Activated naive CD4-positive, alpha-beta T cell treated with Interleukin-2 at 50 U/mL for 16 hours (primary cell): ENCODE data around the gene PRMT1.

ENCODE experiments used
- DNase-seq: peaks from one replicate; pipeline ENCODE4 v3.0.0-alpha.2; 2020

Gene PRMT1

DNA sequence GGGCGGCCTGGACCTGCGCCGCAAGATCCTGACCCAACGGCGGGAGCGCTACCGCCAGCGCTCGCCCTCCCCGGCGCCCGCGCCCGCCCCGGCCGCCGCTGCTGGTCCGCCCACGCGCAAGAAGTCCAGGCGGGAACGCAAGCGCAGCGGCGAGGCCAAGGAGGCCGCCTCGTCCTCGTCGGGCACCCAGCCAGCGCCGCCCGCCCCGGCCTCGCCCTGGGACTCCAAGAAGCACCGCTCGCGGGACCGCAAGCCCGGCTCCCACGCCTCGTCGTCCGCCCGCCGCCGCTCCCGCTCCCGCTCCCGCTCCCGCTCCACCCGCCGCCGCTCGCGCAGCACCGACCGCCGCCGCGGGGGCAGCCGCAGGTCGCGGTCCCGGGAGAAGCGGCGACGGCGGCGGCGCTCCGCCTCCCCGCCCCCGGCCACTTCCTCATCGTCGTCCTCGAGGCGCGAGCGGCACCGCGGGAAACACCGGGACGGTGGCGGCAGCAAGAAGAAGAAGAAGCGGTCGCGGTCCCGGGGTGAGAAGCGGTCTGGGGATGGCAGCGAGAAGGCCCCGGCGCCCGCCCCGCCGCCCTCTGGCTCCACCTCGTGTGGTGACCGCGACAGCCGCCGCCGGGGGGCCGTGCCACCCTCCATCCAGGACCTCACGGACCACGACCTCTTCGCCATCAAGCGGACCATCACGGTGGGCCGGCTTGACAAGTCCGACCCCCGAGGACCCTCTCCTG, 25.1 kb upstream of the PRMT1 start:
- DNase-seq: no peak

DNA sequence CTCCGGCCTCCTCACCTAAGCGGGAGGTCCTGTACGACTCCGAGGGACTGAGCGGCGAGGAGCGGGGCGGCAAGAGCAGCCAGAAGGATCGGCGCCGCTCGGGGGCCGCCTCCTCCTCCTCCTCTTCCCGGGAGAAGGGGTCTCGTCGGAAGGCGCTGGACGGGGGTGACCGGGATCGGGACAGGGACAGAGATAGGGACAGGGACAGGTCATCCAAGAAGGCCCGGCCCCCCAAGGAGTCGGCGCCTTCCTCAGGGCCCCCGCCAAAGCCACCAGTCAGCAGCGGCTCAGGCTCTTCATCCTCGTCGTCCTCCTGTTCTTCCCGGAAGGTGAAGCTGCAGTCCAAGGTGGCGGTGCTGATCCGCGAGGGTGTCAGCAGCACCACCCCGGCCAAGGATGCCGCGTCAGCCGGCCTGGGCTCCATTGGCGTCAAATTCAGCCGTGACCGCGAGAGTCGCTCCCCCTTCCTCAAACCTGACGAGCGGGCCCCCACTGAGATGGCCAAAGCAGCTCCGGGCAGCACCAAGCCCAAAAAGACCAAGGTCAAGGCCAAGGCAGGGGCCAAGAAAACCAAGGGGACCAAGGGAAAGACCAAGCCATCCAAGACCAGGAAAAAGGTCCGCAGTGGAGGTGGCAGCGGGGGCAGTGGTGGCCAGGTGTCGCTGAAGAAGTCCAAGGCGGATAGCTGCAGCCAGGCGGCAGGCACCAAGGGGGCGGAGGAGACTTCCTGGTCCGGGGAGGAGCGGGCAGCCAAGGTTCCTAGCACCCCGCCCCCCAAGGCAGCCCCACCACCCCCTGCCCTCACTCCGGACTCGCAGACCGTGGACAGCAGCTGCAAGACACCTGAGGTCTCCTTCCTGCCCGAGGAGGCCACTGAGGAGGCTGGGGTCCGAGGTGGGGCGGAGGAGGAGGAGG, 24.3 kb upstream of the PRMT1 start:
- no peak for DNase-seq

DNA sequence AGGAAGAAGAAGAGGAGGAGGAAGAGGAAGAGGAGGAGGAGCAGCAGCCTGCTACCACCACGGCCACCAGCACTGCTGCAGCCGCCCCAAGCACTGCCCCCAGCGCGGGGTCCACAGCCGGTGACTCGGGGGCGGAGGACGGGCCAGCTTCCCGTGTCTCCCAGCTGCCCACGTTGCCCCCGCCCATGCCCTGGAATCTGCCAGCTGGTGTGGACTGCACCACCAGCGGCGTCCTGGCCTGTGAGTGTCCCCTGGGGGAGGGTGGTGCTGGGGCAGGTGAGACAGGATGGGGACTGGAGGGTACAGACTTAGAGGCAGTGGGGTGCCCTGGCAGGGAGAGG, 23.6 kb upstream of the PRMT1 start:
- no peak for DNase-seq

DNA sequence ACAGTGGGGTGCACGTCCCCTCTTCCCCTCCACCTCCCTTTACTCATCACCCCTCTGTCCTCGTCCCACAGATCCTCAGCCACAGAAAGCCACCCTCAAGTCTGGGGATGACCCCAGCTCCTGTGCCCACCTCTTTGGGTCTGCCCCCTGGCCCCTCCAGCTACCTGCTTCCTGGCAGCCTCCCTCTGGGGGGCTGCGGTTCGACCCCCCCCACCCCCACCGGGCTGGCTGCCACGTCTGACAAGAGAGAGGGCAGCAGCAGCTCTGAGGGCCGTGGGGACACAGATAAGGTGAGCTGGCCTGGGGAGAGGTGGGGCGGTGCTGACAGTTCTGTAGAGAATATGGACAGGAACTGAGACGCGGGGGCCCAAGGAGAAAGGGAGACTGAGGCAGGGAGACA, 22.5 kb upstream of the PRMT1 start:
- DNase-seq: no peak

DNA sequence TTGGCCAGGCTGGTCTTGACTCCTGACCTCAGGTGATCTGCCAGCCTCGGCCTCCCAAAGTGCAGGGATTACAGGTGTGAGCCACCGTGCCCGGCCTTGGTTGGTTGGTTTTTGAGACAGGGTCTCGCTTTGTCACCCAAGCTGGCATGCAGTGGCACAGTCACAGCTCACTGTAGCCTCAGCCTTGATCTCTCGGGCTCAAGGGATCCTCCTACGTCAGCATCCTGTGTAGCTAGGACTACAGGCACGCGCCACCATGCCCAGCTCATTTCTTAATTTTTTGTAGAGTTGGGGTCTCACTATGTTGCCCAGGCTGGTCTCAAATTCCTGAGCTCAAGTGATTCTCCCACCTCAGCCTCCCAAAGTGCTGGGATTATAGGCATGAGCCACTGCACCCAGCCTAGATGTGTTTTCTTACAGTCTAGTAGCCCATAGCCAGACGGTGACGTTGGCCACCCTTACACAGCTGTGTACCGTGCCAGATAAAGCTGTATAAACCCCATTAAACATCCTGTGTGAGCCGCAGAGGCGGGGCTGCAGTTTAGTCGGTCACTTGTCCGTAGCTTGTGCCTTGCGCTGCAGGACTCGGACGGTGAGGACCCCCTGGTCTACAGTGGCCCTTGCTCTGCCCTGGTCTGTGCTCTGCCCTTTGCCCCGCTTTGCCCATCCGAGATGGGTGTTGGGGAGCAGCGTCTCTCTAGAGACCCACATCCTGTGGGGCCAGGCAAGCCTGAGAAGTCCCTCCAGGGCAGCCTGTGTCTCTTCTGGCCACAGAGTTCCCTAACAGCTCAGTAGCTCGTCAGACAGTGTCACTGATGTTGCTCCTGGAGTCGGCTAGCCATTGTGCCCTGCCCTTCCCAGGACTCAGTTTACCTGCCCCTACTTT, 21.3 kb upstream of the PRMT1 start:
- no peak for DNase-seq

DNA sequence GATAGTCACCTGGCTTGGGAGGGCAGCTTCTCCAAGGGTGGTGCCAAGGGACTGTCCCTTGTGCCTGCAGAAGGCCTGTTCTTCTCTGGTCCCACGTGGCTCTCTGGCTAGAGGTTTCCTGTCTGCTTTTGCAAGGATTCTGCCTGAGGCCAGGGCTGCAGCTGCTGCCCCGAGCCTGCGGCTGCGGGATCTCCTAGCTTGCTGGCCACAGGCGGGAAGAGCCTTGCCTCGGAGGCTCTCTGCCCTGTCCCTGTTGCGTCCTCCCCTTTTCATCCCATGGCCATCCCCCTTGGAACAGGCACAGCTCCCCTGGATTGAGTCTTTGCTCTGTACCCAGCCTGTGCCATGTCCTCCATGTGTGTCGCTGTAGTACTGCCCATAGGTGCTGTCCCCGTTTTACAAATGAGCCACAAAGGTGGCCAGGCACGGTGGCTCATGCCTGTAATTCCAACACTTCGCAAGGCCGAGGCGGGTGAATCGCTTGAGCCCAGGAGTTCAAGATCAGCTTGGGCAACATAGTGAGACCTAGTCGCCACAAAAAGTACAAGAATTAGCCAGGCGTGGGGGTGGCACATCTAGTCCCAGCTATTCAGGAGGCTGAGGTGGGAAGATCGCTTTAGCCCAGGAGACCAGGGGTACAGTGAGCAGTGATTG, 20.5 kb upstream of the PRMT1 start:
- DNase-seq: no peak

DNA sequence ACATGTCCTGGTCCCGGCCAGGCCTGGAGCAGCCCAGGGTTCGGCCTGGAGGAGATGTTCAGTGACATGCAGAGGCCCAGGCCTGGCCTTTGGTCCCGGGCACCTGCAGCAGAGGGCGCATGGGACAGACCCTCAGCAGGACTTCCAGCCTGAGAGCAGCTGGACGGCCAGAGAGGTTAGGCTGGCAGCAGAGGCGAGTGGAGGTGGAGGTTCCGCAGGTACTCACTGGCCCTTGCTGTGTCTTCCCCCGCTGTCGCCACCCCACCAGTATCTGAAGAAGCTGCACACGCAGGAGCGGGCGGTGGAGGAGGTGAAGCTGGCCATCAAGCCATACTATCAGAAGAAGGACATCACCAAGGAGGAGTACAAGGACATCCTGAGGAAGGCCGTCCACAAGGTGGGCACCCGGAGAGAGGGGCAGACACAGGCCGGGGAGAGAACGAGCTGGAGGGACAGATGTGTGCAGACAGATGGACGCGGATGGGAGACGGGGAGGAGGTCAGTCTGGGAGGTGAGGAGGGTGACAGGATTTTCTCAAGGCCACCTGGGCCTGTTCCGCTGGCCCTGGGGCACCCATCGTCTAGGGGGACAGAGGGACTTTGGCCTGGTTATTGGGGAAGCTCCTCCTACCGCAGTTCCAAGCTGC, 19.5 kb upstream of the PRMT1 start:
- no peak for DNase-seq

DNA sequence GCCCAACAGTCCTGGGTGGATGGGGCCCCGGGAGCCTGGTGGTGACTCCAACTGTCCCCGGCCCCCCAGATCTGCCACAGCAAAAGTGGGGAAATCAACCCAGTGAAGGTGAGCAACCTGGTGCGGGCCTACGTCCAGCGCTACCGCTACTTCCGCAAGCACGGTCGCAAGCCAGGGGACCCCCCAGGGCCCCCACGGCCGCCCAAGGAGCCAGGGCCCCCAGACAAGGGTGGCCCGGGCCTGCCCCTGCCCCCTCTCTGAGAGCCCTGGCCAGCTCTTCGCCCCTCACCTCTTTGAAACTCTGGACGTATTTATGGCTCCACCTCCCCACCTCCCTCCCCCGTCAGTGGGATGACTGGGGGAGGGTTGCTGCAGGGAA, 18.9 kb upstream of the PRMT1 start:
- DNase-seq: no peak

DNA sequence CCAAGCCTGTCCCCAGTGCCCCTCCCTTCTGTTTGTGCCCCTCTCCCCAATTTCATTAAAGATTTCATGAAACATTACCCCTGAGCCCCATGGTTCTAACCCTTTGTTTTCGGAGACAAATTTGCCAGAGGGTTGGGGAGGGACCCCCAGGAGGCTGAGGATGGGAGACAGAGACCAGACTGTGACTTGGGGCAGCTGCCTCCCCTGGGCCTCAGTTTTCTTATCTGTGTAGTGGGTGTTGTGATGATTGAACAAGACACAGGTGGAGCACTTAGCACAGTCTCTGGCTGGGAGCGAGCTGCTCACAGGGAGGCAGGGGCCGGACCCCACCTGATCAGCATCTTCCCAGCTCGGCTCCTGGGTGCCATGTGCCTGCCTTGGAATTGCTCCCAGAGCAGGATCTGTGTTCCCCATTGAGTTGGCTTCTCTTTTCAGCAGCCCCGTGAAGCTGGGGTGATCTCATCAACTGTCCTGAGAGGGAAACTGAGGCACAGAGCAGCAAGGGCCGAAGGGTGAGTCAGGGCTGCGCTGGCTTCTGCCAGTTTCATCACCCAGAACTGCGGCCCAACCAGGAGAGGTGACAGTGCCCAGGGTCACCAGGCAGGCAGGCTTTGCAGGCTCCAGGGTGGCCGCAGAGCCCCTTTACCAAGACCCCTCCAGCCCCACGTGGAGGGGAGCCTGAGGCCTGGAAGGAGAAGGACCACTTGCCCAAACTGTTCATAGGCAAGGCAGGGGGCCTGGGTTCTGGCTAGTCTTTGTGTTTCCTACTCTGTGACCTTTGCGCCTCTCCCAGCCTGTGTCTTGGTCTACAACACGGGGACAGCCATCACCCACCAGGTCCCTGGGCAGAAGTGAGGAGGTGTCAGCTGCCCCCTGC, 18.3 kb upstream of the PRMT1 start:
- no peak for DNase-seq

DNA sequence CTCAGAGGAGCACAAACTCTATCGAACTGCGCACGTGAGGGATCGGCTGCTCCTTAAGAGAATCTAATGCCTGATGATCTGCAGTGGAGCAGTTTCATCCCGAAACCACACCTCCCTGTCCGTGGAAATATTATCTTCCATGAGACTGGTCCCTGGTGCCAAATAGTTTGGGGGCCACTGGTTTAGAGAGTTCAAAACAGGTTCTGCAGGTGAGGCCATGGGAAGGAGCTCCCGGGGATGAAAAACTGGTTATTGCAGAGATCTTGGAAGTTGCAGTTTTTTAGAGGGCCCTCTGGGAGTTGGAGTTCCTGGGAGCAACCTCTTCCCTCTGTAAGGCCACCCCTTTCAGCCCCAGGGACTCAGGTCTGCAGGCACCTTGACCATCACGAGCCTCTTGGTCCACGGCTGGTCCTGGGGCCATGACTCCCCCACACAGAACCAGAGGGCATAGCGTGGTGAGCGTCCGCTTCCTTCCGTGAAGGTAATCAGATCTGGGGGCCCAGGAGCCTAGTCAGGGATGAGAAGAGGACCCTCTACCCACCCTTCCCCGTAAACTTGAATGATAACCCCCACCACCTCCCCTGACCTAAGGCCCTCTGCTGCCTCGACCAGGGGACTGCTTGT, 16.6 kb upstream of the PRMT1 start:
- no peak for DNase-seq

DNA sequence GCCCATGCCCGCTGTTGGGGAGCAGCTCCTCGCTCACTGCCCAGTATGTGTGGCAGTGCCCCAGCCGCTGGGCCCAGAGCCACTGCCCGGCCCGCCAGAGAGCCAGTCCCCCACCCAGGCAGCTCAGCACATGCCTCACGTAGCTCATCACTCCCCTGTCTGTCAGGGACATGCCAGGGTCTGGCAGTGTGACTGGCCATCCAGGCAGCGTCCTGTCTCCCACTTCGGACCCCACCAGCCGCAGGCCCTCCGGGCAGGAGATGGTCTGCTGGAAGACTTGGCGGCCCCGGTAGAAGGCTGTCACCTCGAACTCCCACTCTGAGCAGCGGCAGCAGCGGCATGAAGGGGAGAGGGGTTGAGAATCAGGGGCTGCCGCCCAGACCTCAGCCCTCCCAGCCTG, 15.1 kb upstream of the PRMT1 start:
- DNase-seq: no peak

DNA sequence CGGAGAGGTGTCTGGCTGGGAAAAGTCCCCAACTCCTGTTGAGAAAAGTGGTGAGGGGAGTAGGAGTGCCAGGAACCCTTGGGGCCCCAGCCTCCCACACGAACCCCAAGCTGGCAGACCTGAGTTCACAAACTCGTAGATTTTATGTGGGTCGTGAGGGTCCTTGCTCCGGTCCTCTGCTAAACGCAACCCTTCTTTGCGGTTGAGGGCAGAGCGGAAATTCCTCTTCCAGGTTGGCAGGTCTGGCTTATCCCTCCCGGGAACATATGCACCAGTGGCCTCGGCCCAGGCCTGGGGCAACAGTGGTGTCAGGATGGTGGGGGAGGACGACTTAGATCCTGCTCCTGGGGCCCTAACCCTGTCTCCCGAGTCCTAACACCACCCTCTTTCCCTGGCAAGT, 13.8 kb upstream of the PRMT1 start:
- DNase-seq: no peak

DNA sequence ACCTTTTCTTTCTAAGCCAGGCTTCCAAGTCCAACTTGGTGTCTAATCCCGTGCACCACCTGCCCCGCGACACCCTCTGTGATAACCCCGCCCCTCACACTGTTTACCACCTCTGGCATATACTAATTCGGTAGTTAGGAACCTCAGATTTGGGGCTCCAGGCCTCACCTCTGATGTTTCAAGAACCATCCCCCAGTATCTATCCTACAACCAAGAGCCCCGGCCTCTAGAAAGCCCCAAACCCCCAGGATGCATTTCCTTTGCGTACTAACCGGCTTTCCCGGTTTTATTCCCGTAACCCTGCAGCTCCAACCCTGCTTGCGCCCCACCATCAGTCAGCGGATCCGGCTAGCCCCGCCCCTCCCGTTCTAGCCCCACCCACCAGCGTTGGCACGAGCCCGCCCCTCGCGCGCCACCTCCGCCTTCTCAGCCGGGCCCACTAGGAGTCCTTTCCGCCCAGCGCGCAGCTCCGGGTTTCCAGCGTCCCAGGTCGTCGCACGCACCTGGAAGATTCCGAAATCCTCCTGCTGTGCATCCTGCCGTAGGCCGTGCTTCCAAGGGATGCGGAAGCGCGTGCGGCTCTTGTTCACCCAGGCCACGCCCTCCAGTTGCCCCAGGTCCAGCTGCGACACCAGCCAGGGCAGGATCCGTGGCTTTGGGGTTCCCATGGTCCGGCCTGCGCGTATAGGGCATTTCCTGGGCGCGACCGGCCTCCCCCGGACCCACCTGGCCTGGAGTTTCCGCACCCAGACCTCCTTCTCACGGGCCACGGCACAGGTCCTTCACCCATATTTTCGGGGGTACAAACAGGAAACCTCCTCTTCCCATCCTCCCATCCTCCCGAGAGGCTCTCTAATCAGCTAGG, 12.7 kb upstream of the PRMT1 start:
- DNase-seq: peak; percentile 90

DNA sequence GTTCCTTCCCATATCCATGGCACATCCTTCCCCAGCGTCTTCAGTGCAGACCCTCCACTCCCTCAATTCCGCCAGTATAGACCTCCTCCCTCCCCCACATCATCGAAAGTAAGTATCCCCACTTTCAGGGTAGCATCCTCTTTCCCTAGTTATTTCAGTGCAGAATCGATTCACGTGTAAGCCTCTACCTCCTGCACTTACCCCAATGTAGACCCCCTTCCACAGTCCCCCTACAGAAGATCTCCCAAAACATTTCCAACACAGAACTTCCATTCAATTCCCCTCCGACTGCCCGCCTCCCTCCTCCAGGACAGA, 12.1 kb upstream of the PRMT1 start:
- no peak for DNase-seq

DNA sequence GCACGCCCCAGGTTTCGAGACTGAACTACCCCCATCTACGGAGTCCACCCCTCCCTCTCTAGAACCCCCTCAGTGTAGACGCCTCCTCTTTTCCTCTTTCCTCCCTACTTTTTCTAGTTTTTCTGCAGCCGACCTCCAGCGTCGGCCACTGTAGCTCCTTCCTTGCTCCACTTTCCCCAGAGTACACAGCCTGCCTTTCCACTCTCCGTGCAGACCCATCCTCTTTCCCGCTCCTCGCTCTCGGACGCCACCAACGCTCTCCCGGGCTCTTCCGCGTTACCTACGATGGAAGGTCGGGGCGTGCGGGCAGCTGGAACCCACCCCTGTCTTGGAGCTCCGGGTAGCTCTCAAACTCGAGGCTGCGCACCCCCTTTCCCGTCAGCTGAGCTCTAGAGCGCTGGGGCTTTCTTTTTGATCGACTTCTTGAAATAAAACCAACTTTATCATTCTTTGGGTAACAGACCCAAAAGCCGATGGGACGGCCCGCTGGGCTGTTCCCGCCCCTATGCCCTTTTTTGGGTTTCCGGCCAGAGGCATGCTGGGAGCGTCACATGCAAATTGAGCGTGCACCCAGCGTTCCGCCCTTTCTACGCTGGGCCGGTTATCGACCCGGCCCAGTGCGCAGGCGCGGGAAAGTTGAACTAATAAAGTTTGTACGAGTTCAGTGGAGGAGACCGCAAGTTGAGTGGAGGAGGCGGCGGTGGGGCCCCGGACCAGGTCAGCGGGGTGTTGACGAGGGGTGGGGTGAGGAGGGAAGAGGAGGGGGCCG, 11.5 kb upstream of the PRMT1 start, which contains the start of the genes BCL2L12 and IRF3:
TSS of gene BCL2L12 (plus strand) at position 583 of the 769 bp plus-strand sequence. CDS start 760 bp downstream, outside the sequence.
TSS of gene IRF3 (minus strand) at position 507 of the 769 bp plus-strand sequence. CDS start 1,019 bp downstream, outside the sequence.
- DNase-seq: peak; percentile 99

DNA sequence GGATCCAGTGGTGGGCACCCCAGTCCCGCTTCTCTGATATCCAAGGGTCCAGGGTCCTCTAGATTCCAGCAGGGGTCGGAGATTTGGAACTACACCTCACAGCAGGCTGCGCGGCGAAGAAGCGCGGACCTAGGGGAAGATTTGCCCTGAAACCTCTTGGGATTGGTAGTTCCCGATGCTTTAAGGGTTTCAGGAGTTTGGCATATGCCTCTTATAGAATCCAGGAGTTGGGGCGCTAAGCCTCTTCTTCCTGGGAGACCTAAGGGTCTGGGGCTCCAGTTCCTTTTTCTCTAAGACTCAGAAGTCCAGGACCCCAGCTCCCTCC, 11.0 kb upstream of the PRMT1 start:
- DNase-seq: no peak

DNA sequence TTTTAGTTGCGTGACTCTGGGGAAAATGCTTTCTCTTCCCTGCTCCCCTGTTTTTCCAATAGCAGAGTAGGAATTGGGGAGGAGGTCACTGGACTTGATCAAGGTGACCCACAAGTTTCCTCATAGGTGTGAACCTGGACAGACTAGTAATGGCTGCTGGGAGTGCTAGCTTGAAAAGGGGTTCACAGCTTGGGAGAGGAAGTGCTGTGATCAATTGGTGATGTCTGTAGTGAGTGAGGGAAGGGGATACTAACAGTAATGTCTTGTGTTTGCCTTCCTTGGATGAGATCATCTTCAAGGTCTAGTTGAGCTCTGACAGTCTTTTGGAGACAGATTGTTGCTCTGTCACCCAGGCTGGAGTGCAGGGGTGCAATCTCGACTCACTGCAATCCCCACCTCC, 9.6 kb upstream of the PRMT1 start:
- no peak for DNase-seq

DNA sequence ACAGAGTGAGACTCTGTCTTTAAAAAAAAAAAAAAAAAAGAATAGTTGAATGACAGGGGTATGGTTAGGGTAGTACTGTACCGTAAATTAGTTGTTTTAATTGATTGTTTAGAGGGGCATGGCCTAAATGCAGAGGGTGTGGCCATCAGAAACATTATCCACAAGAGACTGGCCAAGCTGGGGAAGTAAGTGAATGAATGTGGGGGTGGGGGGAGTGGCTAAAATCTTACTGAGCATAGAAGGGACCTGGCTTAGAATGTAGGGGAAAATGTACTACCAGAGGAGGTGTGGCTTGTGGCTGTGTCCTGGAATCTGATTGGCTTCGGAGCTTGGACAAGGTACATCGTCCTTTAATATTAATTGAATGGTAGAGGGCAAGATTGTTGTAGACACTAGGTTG, 7.6 kb upstream of the PRMT1 start:
- DNase-seq: no peak
